ENCODE data around the gene M1AP.
A peak's percentile ranks its signal among the peaks of the same experiment; 100 is the strongest.

The M1AP gene

DNA sequence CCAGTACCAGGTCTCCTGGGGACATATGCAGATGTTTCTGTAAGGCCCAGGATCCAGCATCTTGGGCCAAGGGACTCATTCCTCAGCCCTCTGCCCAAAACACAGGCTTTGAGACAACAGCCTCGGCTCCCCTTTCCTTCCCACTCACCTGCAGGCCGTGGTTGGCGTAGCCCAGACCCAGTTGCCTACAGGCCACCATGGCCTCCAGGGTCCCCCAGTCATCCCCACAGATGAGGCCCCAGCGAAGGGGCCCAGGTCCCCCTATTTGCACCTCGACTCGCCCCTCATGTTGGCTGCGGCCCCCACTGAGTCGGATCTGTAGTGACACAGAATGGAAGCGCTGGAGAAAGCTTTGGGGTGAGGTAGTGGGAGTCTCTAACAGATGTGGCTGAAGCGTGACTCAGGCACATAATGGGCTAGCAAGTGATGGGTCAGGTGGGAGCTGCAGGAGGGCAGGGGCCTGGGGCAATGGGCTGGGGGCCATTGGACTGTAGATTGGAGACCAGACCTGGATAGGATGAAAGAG, 112.6 kb downstream of the M1AP start:
- no peaks in the 10 kb centered on the region for H3K9me3 ChIP-seq (replicated peaks in 1 of 11)
- peaks cover 26 to 35% (median 31%) of the 10 kb centered on the region in 10 experiments for H3K4me1 ChIP-seq
- no peak for TF ChIP-seq Cebpa-rat (IDR thresholded peaks at IDR 0.05)
- peaks cover 0 to 5% (median 0%) of the 10 kb centered on the region in 11 experiments; a peak in 3 of 22 replicates for H4K20me1 ChIP-seq
- no peak overlapping the region for H3K4me2 ChIP-seq
- H3K27me3 ChIP-seq: no peaks in the 10 kb centered on the region
- peaks cover 15 to 25% (median 21%) of the 10 kb centered on the region in 11 experiments for H3K36me3 ChIP-seq
- no peak overlapping the region for H3K27ac ChIP-seq
- H3K9ac ChIP-seq: no peak overlapping the region
- no peak overlapping the region for H3K4me3 ChIP-seq

- Histone ChIP-seq H3K4me2 (no peak overlapping the region), H3K4me1 (peaks cover 22 to 32% (median 29%) of the 10 kb centered on the region in 10 experiments), H3K27ac (no peak overlapping the region), H3K9me3 (replicated peaks in 1 of 11) (no peaks in the 10 kb centered on the region), H3K27me3 (no peaks in the 10 kb centered on the region), H3K36me3 (peaks cover 15 to 25% (median 21%) of the 10 kb centered on the region in 11 experiments), H3K4me3 (no peak overlapping the region), H4K20me1 (peaks cover 0 to 5% (median 0%) of the 10 kb centered on the region in 11 experiments; a peak in 3 of 22 replicates), H3K9ac (no peak overlapping the region)
- TF ChIP-seq Cebpa-rat (IDR thresholded peaks at IDR 0.05): no peak
Measured at GRCh38 chr2:74534411-74534810, 113.7 kb downstream of the M1AP start.

- no peak for TF ChIP-seq Cebpa-rat (IDR thresholded peaks at IDR 0.05)
- Histone ChIP-seq H3K36me3 (peaks cover 16 to 26% (median 22%) of the 10 kb centered on the region in 11 experiments), H3K4me3 (no peak overlapping the region)
Measured at GRCh38 chr2:74533464-74533863, 114.7 kb downstream of the M1AP start.

DNA sequence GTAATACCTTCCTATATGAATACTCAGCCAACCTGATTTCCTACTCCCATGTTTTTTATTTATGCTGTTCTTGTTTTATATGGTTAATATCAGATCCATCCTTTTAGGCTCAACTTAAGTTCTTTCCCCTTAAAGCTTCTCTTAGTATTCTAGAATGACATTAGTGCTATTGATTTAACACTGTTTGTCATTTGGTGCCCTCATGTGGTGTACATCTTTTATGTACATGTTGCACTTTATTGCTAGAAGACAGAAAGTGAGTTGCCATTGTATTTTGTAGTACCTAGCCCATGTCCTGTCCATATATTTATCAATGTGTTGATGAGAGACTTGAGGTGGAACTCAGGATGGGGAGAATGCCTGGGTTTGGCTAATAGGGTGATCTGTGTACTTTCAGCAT, 115.9 kb downstream of the M1AP start:
- peaks cover 26 to 39% (median 37%) of the 10 kb centered on the region in 10 experiments for H3K4me1 ChIP-seq
- peak overlapping the region in 6 of 11 experiments; percentile 29 to 99 (median 96); a peak in 11 of 22 replicates for H3K27ac ChIP-seq
- H3K36me3 ChIP-seq: peaks cover 28 to 39% (median 34%) of the 10 kb centered on the region in 11 experiments
- peak overlapping the region in 8 of 10 experiments; percentile 81 to 94 (median 88); a peak in 17 of 20 replicates for H3K4me3 ChIP-seq
- peaks cover 0 to 21% (median 16%) of the 10 kb centered on the region in 11 experiments; a peak in 9 of 22 replicates for H4K20me1 ChIP-seq
- peak overlapping the region; percentile 90 to 99 (median 97) for H3K4me2 ChIP-seq
- H3K27me3 ChIP-seq: no peaks in the 10 kb centered on the region
- peak overlapping the region in 10 of 11 experiments; percentile 88 to 99 (median 96); a peak in 15 of 22 replicates for H3K9ac ChIP-seq
- no peak for TF ChIP-seq Cebpa-rat (IDR thresholded peaks at IDR 0.05)
- H3K9me3 ChIP-seq (replicated peaks in 1 of 11): 0 out of 22 replicates have a peak, but pooled peaks cover 0 to under 1% (median 0%) of the 10 kb centered on the region in 11 experiments

More at GRCh38 chr2:74533464-74533863, 114.7 kb downstream of the M1AP start:
- no peak overlapping the region for H3K9ac ChIP-seq
- peaks cover 0 to 13% (median 4%) of the 10 kb centered on the region in 11 experiments; a peak in 8 of 22 replicates for H4K20me1 ChIP-seq
- no peaks in the 10 kb centered on the region for H3K9me3 ChIP-seq (replicated peaks in 1 of 11)
- peaks cover 17 to 27% (median 24%) of the 10 kb centered on the region in 10 experiments for H3K4me1 ChIP-seq
- H3K27ac ChIP-seq: no peak overlapping the region
- no peak overlapping the region for H3K4me2 ChIP-seq
- no peaks in the 10 kb centered on the region for H3K27me3 ChIP-seq

DNA sequence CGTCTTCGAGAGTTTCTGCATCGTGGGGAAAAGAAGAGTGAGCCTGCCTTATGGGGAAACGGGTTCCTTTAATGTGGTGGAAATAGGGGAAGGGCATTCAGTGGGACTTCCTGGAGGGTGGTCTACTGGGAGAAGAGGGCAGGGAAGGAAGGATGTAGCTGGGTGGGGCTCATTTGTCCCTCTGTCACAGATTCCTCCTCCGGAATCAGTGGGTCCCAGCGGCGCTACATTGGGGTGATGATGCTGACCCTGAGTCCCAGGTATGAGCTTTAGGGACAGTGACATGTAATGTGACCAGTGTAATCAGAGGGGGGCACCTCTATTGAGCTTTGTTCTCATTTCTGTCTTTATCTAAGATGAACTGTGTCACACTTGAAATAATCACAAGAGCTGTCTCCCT, 116.5 kb downstream of the M1AP start:
- no peak for TF ChIP-seq Cebpa-rat (IDR thresholded peaks at IDR 0.05)
- Histone ChIP-seq H4K20me1 (peaks cover 0 to 27% (median 16%) of the 10 kb centered on the region in 11 experiments; a peak in 10 of 22 replicates), H3K9me3 (replicated peaks in 1 of 11) (0 out of 22 replicates have a peak, but pooled peaks cover 0 to 6% (median 0%) of the 10 kb centered on the region in 11 experiments), H3K9ac (peak overlapping the region; percentile 88 to 99 (median 97)), H3K4me1 (peaks cover 26 to 45% (median 42%) of the 10 kb centered on the region in 10 experiments), H3K27ac (peak overlapping the region in 10 of 11 experiments; percentile 29 to 99 (median 97); a peak in 18 of 22 replicates), H3K4me2 (peak overlapping the region; percentile 90 to 99 (median 97)), H3K27me3 (no peaks in the 10 kb centered on the region), H3K36me3 (peaks cover 34 to 44% (median 39%) of the 10 kb centered on the region in 11 experiments), H3K4me3 (peak overlapping the region; percentile 81 to 94 (median 86))

- H3K36me3 ChIP-seq: peaks cover 45 to 56% (median 49%) of the 10 kb centered on the region in 11 experiments
- peaks cover 26 to 54% (median 49%) of the 10 kb centered on the region in 10 experiments for H3K4me1 ChIP-seq
- no peaks in the 10 kb centered on the region for H3K27me3 ChIP-seq
- H3K27ac ChIP-seq: peak overlapping the region; percentile 60 to 99 (median 97); a peak in 21 of 22 replicates
- H3K9ac ChIP-seq: peak overlapping the region; percentile 88 to 99 (median 97)
- peaks cover 0 to 27% (median 16%) of the 10 kb centered on the region in 11 experiments; a peak in 10 of 22 replicates for H4K20me1 ChIP-seq
- no peak for TF ChIP-seq Cebpa-rat (IDR thresholded peaks at IDR 0.05)
- H3K4me2 ChIP-seq: peak overlapping the region; percentile 90 to 99 (median 97)
- 0 out of 22 replicates have a peak, but pooled peaks cover 0 to 6% (median 0%) of the 10 kb centered on the region in 11 experiments for H3K9me3 ChIP-seq (replicated peaks in 1 of 11)
- peak overlapping the region; percentile 81 to 94 (median 86) for H3K4me3 ChIP-seq
Measured at GRCh38 chr2:74530239-74531187, 117.6 kb downstream of the M1AP start.

- peaks cover 47 to 61% (median 52%) of the 10 kb centered on the region in 11 experiments for H3K36me3 ChIP-seq
- 0 out of 22 replicates have a peak, but pooled peaks cover 0 to 6% (median 0%) of the 10 kb centered on the region in 11 experiments for H3K9me3 ChIP-seq (replicated peaks in 1 of 11)
- no peak for TF ChIP-seq Cebpa-rat (IDR thresholded peaks at IDR 0.05)
- H3K4me1 ChIP-seq: peaks cover 26 to 55% (median 49%) of the 10 kb centered on the region in 10 experiments
- H3K27ac ChIP-seq: peak within 1 kb of the TSS; percentile 91 to 99 (median 97)
- H3K4me2 ChIP-seq: peak within 1 kb of the TSS; percentile 94 to 99 (median 98)
- peaks cover 0 to 27% (median 16%) of the 10 kb centered on the region in 11 experiments; a peak in 10 of 22 replicates for H4K20me1 ChIP-seq
- peak within 1 kb of the TSS; percentile 81 to 94 (median 86) for H3K4me3 ChIP-seq
- H3K27me3 ChIP-seq: no peaks in the 10 kb centered on the region
- peak within 1 kb of the TSS; percentile 88 to 99 (median 97) for H3K9ac ChIP-seq
Measured at GRCh38 chr2:74529357-74530238, 118.5 kb downstream of the M1AP start, which contains the start of the genes AUP1 and HTRA2. Gene AUP1 (minus strand): TSS chr2:74529706. CDS start chr2:74529629, 77 bp downstream. Gene HTRA2 (plus strand): TSS chr2:74529933. CDS start chr2:74530007, 74 bp downstream.
